22Rv1 (cell line): ENCODE results near the gene TMF1.

Experiments used
- H3K27ac ChIP-seq: fragments of 450-650 bp; 2 replicates; pipeline ENCODE4 v1.5.1; 2017
- CTCF ChIP-seq: fragments of 450-650 bp; IDR thresholded peaks from 2 replicates; pipeline ENCODE4 v1.5.1; 2017; ENCODE audit warnings: mild to moderate bottlenecking
- ZFX ChIP-seq: fragments of 450-650 bp; IDR thresholded peaks from 2 replicates; pipeline ENCODE4 v1.6.1; 2017; ENCODE audit warnings: antibody characterized with exemption, borderline replicate concordance

TMF1 gene

GRCh38 chr3:69012100-69012799, 39.9 kb downstream of the TMF1 start:
- no peak for TF ChIP-seq ZFX
- TF ChIP-seq CTCF, result no peak
- no peak overlapping the region; the same call in 1 of the 2 replicates for H3K27ac ChIP-seq

- no peak overlapping the region for H3K27ac ChIP-seq
- TF ChIP-seq ZFX, result no peak
- no peak for TF ChIP-seq CTCF
These were observed 40.9 kb downstream of the TMF1 start for GRCh38 chr3:69011096-69011730.

GRCh38 chr3:69009559-69010410, 42.3 kb downstream of the TMF1 start:
- TF ChIP-seq ZFX (no peak), CTCF (no peak)
- H3K27ac ChIP-seq, result no peak overlapping the region

- no peak for TF ChIP-seq ZFX
- TF ChIP-seq CTCF, result no peak
- no peak overlapping the region for H3K27ac ChIP-seq
These were observed 43.2 kb downstream of the TMF1 start for GRCh38 chr3:69008980-69009379.

GRCh38 chr3:69005791-69006482, 46.2 kb downstream of the TMF1 start:
- H3K27ac ChIP-seq, result no peak overlapping the region
- TF ChIP-seq CTCF (no peak), ZFX (no peak)

- TF ChIP-seq ZFX, result no peak
- no peak for TF ChIP-seq CTCF
- H3K27ac ChIP-seq, result no peak overlapping the region
These were observed 46.9 kb downstream of the TMF1 start for GRCh38 chr3:69005071-69005790.
